Caco-2 (cell line): Measurements from ENCODE around the gene CDC42SE2. TPM values are rescaled to one million over a fixed set of nuclear protein-coding genes. Genes with fewer than 3 reads are reported as not detected.

ENCODE experiments used
- BruUV-seq: library from RNA; stranded (reverse); fragments of 400-500 nt; replicated peaks from 2 replicates; lab custom pipeline; 2021; lab: Mats Ljungman, UMichigan
- CTCF ChIA-PET: fragments of 300-600 bp; sonication (Branson Sonifier 250); formaldehyde crosslinking; loops from one replicate; lab custom pipeline; 2022; ENCODE audit warnings: antibody characterized with exemption; lab: Charles Lee
- POLR2A ChIA-PET: fragments of 300-600 bp; sonication (Branson Sonifier 250); formaldehyde crosslinking; loops from one replicate; lab custom pipeline; 2022; ENCODE audit warnings: antibody characterized with exemption; lab: Charles Lee
- DNase-seq, 2 experiments: peaks; one replicate each; pipeline versions ENCODE4 v3.0.0 to v3.0.0-alpha.2; 2020 to 2022
- H3K27me3 ChIP-seq: replicated peaks from 2 replicates; pipeline ENCODE4 v1.6.0; 2011; ENCODE audit warnings: low read length; ENCODE audit not compliant: control insufficient read depth, insufficient read depth
- H3K36me3 ChIP-seq: 2 replicates; pipeline ENCODE4 v1.5.1; 2011; ENCODE audit warnings: low read length; ENCODE audit not compliant: control insufficient read depth, insufficient read depth
- H3K4me1 ChIP-seq: fragments of 250-450 bp; sonication (Bioruptor Pico); 2 replicates; pipeline ENCODE4 v1.5.1; 2020; ENCODE audit warnings: mild to moderate bottlenecking
- H3K4me3 ChIP-seq: 2 replicates; pipeline ENCODE4 v1.5.1; 2011; ENCODE audit warnings: low read depth, mild to moderate bottlenecking, control low read depth, low read length
- H3K9me3 ChIP-seq: fragments of 250-450 bp; sonication (Bioruptor Pico); 2 replicates; pipeline ENCODE4 v1.5.1; 2020; ENCODE audit warnings: mild to moderate bottlenecking, moderate library complexity
- H3K27ac Mint-ChIP-seq: one replicate; pipeline ENCODE4 v1.8.0; 2022; ENCODE audit warnings: mixed read lengths; ENCODE audit not compliant: unreplicated experiment
- H3K27me3 Mint-ChIP-seq: one replicate; pipeline ENCODE4 v1.8.0; 2022; ENCODE audit warnings: mixed read lengths; ENCODE audit not compliant: insufficient read depth, unreplicated experiment
- H3K36me3 Mint-ChIP-seq: one replicate; pipeline ENCODE4 v1.8.0; 2022; ENCODE audit warnings: mild to moderate bottlenecking, mixed read lengths; ENCODE audit not compliant: insufficient read depth, unreplicated experiment
- H3K4me1 Mint-ChIP-seq: one replicate; pipeline ENCODE4 v1.8.0; 2022; ENCODE audit warnings: low read depth, mixed read lengths; ENCODE audit not compliant: unreplicated experiment
- H3K4me3 Mint-ChIP-seq: one replicate; pipeline ENCODE4 v1.8.0; 2022; ENCODE audit warnings: mild to moderate bottlenecking, moderate library complexity, mixed read lengths; ENCODE audit not compliant: unreplicated experiment
- H3K9me3 Mint-ChIP-seq: one replicate; pipeline ENCODE4 v1.8.0; 2022; ENCODE audit warnings: mixed read lengths; ENCODE audit not compliant: unreplicated experiment
- intact Hi-C: fragments of 100-400 bp; cut with micrococcal nuclease; formaldehyde crosslinking; loops from one replicate; pipeline ENCODE4 v1.10.0; 2022; ENCODE audit not compliant: unreplicated experiment
- total RNA-seq: library from RNA; stranded (reverse); gene quantifications from 2 replicates; pipeline ENCODE4 v1.2.3, GENCODE V29; 2022
- TF ChIP-seq, protein P1 (sequence below), 2 experiments: fragments of 200-600 bp in 1 of 2; IDR thresholded peaks; 1 replicate in 1 of 2; 2 replicates in 1 of 2; pipeline versions ENCODE4 v1.5.1 to v1.8.0; 2011 to 2022; ENCODE audit warnings: antibody characterized with exemption in 1 of 2, control low read depth in 1 of 2, inconsistent platforms in 1 of 2, low read depth in 1 of 2, low read length in 1 of 2, mild to moderate bottlenecking in 1 of 2, moderate library complexity in 1 of 2; ENCODE audit not compliant: insufficient read depth in 1 of 2, severe bottlenecking in 1 of 2, unreplicated experiment in 1 of 2

CDC42SE2 gene
- total RNA-seq, 1 experiment from 2014 or later = 39.4 TPM

DNA sequence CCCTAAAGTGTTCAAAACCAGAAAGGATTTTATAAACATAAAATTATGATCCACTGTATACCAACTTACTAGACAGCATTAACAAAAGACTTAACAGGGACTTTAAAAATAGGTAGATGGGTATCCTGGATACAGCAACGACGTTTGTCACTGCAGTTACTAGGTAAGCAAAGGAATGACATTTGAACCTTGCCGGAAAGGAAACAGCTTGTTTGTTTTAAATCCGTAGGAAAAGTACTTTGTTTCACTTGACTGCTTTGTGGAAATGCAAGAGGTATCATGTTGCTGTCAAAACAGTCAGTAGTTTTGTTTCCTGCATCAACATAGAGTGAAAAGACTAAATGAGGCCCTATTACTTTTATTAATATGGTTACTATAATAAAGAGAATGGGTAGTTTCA, 122.9 kb downstream of the CDC42SE2 start:
- TSS peak; percentile 25 for BruUV-seq
- intact Hi-C loops = no loop called here
- Mint-ChIP-seq H3K27ac (no peak overlapping the region), H3K4me1 (no peaks in the 10 kb centered on the region), H3K36me3 (peaks cover 46% of the 10 kb centered on the region), H3K4me3 (no peak overlapping the region), H3K9me3 (no peaks in the 10 kb centered on the region), H3K27me3 (no peaks in the 10 kb centered on the region)
- Histone ChIP-seq H3K9me3 (no peaks in the 10 kb centered on the region), H3K4me3 (no peak overlapping the region), H3K4me1 (no peaks in the 10 kb centered on the region), H3K27me3 (no peaks in the 10 kb centered on the region), H3K36me3 (no peaks in the 10 kb centered on the region; the same call in none of the 2 replicates)
- TF ChIP-seq, protein P1, sequence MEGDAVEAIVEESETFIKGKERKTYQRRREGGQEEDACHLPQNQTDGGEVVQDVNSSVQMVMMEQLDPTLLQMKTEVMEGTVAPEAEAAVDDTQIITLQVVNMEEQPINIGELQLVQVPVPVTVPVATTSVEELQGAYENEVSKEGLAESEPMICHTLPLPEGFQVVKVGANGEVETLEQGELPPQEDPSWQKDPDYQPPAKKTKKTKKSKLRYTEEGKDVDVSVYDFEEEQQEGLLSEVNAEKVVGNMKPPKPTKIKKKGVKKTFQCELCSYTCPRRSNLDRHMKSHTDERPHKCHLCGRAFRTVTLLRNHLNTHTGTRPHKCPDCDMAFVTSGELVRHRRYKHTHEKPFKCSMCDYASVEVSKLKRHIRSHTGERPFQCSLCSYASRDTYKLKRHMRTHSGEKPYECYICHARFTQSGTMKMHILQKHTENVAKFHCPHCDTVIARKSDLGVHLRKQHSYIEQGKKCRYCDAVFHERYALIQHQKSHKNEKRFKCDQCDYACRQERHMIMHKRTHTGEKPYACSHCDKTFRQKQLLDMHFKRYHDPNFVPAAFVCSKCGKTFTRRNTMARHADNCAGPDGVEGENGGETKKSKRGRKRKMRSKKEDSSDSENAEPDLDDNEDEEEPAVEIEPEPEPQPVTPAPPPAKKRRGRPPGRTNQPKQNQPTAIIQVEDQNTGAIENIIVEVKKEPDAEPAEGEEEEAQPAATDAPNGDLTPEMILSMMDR (IDR thresholded peaks at IDR 0.05; ENCODE audit: insufficient read depth in 1 of 2, low read depth in 1 of 2, low read length in 1 of 2, severe bottlenecking in 1 of 2, unreplicated experiment in 1 of 2) = no peak
- CTCF ChIA-PET = no interaction called here
- no peak for DNase-seq
- POLR2A ChIA-PET = no interaction called here

DNA sequence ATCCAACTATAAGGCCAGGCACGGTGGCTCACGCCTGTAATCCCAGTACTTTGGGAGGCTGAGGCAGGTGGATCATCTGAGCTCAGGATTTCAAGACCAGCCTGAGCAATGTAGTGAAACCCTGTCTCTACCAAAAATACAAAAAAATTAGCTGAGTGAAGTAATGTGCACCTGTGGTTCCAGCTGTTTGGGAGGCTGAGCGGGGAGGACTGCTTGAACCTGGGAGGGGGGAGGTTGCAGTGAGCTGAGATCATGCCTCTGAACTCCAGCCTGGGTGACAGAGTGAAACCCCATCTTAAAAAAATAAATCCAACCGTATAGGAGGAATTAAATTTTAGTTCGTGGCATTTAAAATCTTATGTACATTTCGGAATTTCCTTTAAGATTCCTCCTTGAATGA, 123.4 kb downstream of the CDC42SE2 start:
- POLR2A ChIA-PET = no interaction called here
- no TSS peak for BruUV-seq

GRCh38 chr5:131389096-131389868, 125.4 kb downstream of the CDC42SE2 start:
- H3K27me3 Mint-ChIP-seq = no peaks in the 10 kb centered on the region
- no peaks in the 10 kb centered on the region; the same call in none of the 2 replicates for H3K36me3 ChIP-seq
- H3K4me3 Mint-ChIP-seq = no peak overlapping the region
- no peaks in the 10 kb centered on the region for H3K9me3 Mint-ChIP-seq
- no peak overlapping the region for H3K27ac Mint-ChIP-seq
- no peak overlapping the region for H3K4me3 ChIP-seq
- H3K9me3 ChIP-seq = no peaks in the 10 kb centered on the region
- TF ChIP-seq, protein P1 (IDR thresholded peaks at IDR 0.05; ENCODE audit: insufficient read depth in 1 of 2, low read depth in 1 of 2, low read length in 1 of 2, severe bottlenecking in 1 of 2, unreplicated experiment in 1 of 2) = no peak
- ChIA-PET POLR2A (no interaction called here), CTCF (no interaction called here)
- intact Hi-C loops = no loop called here
- no TSS peak for BruUV-seq
- no peaks in the 10 kb centered on the region for H3K27me3 ChIP-seq
- no peaks in the 10 kb centered on the region for H3K4me1 Mint-ChIP-seq
- H3K4me1 ChIP-seq = no peaks in the 10 kb centered on the region
- H3K36me3 Mint-ChIP-seq = peaks cover 63% of the 10 kb centered on the region
- DNase-seq = no peak

More for the DNA sequence above, 123.4 kb downstream of the CDC42SE2 start:
- Mint-ChIP-seq H3K36me3 (peaks cover 49% of the 10 kb centered on the region), H3K27ac (no peak overlapping the region), H3K9me3 (no peaks in the 10 kb centered on the region), H3K4me1 (no peaks in the 10 kb centered on the region), H3K27me3 (no peaks in the 10 kb centered on the region), H3K4me3 (no peak overlapping the region)
- CTCF ChIA-PET = no interaction called here
- Histone ChIP-seq H3K27me3 (no peaks in the 10 kb centered on the region), H3K4me3 (no peak overlapping the region), H3K36me3 (no peaks in the 10 kb centered on the region; the same call in none of the 2 replicates), H3K9me3 (no peaks in the 10 kb centered on the region), H3K4me1 (no peaks in the 10 kb centered on the region)
- TF ChIP-seq, protein P1 (IDR thresholded peaks at IDR 0.05; ENCODE audit: insufficient read depth in 1 of 2, low read depth in 1 of 2, low read length in 1 of 2, severe bottlenecking in 1 of 2, unreplicated experiment in 1 of 2) = no peak
- intact Hi-C loops = no loop called here
- no peak for DNase-seq
